NCI-H2107 treated with DMSO at 0.1 percent for 48 hours (cell line): ENCODE measurements around the gene CFAP97.

ENCODE experiments used
- DNase-seq: peaks from one replicate; lab custom pipeline; 2025; ENCODE audit not compliant: unreplicated experiment; lab: John Stamatoyannopoulos, UW

CFAP97 gene

GRCh38 chr4:185110375-185110823, 93.4 kb downstream of the CFAP97 start:
- DNase-seq, result no peak

- DNase-seq, result no peak
These were observed 94.1 kb downstream of the CFAP97 start for GRCh38 chr4:185109736-185110135.
